Measurements from ENCODE around the gene VSTM2A.

GRCh38 chr7:54560723-54561122, 18.5 kb downstream of the VSTM2A start:
- TF ChIP-seq TAF1 (IDR thresholded peaks at IDR 0.05; ENCODE audit: borderline replicate concordance, low read depth, low read length), result no peak
- no peak for TF ChIP-seq POLR2AphosphoS5 (IDR thresholded peaks at IDR 0.05; ENCODE audit: low read depth, low read length)
